ENCODE measurements around the gene HOPX. TPM values are rescaled to one million over a fixed set of nuclear protein-coding genes. Genes with fewer than 3 reads are reported as not detected.

The HOPX gene
- total RNA-seq, 1 experiment from 2014 or later, result not detected

DNA sequence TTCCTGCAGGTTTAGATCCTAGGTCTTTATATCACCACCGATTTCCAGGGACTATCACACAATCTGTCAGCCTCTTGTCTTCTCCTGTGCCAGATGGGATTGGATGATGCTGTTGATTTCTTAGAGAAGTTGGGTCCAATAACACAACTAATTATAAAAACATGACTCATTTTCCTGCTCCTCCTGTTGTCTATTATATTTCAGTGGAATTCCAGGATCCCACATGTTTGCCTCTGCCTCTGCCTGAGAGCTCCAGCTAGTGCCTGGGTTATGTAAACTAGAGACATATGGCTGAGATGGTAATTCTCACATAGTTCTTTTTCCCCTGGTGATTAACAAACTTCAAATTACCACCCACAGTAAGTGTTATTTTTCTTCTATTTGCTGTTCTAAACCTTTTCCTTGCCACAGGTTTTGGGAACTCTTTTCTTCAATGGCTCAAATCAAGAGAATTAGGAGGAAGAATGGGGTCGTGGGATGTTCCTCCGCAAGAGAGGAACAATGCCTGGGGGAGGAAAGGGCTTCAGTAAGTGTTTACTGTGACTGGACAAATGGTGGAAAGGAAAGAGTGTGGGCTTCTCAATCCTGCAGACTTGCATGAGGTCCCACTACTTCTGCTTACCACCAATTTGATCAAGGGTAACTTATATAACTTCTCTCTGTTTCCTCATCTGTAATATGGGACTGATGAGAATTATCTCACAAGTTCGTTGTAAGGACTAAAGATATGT lies 3.4 kb upstream of the HOPX start:
- Histone ChIP-seq H3K36me3 (ENCODE audit: insufficient read depth, low read length, poor library complexity, severe bottlenecking) (no peaks in the 10 kb centered on the region), H3K27me3 (replicated peaks; ENCODE audit: insufficient read depth, low read depth, low read length, poor library complexity) (no peaks in the 10 kb centered on the region), H3K4me3 (ENCODE audit: low read depth, low read length, poor library complexity, severe bottlenecking) (no peak overlapping the region), H3K27ac (ENCODE audit: low read depth, low read length, poor library complexity, severe bottlenecking) (no peak overlapping the region), H3K4me1 (ENCODE audit: insufficient read depth, low read length, poor library complexity, severe bottlenecking) (no peaks in the 10 kb centered on the region), H3K9me3 (ENCODE audit: low read depth, low read length, poor library complexity, severe bottlenecking) (no peaks in the 10 kb centered on the region)
- no peak for DNase-seq (ENCODE audit: low spot score)
- TF ChIP-seq, protein P1, sequence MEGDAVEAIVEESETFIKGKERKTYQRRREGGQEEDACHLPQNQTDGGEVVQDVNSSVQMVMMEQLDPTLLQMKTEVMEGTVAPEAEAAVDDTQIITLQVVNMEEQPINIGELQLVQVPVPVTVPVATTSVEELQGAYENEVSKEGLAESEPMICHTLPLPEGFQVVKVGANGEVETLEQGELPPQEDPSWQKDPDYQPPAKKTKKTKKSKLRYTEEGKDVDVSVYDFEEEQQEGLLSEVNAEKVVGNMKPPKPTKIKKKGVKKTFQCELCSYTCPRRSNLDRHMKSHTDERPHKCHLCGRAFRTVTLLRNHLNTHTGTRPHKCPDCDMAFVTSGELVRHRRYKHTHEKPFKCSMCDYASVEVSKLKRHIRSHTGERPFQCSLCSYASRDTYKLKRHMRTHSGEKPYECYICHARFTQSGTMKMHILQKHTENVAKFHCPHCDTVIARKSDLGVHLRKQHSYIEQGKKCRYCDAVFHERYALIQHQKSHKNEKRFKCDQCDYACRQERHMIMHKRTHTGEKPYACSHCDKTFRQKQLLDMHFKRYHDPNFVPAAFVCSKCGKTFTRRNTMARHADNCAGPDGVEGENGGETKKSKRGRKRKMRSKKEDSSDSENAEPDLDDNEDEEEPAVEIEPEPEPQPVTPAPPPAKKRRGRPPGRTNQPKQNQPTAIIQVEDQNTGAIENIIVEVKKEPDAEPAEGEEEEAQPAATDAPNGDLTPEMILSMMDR (conservative IDR thresholded peaks at IDR 0.05; ENCODE audit: low read depth, low read length), result no peak
- no peak for TF ChIP-seq EZH2 (IDR thresholded peaks at IDR 0.05; ENCODE audit: borderline replicate concordance, low read depth, low read length, poor library complexity, severe bottlenecking)
- POLR2A ChIA-PET (ENCODE audit: low non-redundant PET), result no interaction called here
- CTCF ChIA-PET, result no interaction called here
- intact Hi-C loops (cut with micrococcal nuclease; ENCODE audit: unreplicated experiment), result no loop called here
- no TSS peak for BruUV-seq (replicated peaks)

DNA sequence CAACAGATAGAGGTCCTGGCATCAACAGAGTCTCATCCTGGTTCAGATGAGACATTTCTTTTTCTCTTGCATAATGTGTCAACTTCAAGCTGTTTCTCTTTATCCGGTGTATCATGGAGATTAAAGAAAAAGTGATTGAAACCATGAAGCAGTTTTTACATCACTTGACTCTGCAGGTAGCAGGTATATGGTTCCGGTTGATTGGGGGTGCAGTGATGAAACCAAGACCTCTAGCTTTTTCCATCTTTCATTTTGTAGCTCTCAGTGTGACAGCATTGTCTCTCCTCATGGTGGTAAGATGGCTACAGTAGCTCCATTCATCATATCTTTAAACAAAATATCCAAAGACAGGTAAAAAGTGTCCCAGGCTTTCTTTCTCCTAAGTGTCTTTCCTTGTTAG lies 2.4 kb upstream of the HOPX start:
- ChIA-PET CTCF (no interaction called here), POLR2A (ENCODE audit: low non-redundant PET) (no interaction called here)
- intact Hi-C loops (cut with micrococcal nuclease; ENCODE audit: unreplicated experiment), result no loop called here
- Histone ChIP-seq H3K4me3 (ENCODE audit: low read depth, low read length, poor library complexity, severe bottlenecking) (no peak overlapping the region), H3K27ac (ENCODE audit: low read depth, low read length, poor library complexity, severe bottlenecking) (no peak overlapping the region), H3K4me1 (ENCODE audit: insufficient read depth, low read length, poor library complexity, severe bottlenecking) (no peaks in the 10 kb centered on the region), H3K27me3 (replicated peaks; ENCODE audit: insufficient read depth, low read depth, low read length, poor library complexity) (no peaks in the 10 kb centered on the region), H3K36me3 (ENCODE audit: insufficient read depth, low read length, poor library complexity, severe bottlenecking) (no peaks in the 10 kb centered on the region), H3K9me3 (ENCODE audit: low read depth, low read length, poor library complexity, severe bottlenecking) (no peaks in the 10 kb centered on the region)
- DNase-seq (ENCODE audit: low spot score), result no peak
- BruUV-seq (replicated peaks), result no TSS peak
- TF ChIP-seq EZH2 (IDR thresholded peaks at IDR 0.05; ENCODE audit: borderline replicate concordance, low read depth, low read length, poor library complexity, severe bottlenecking), result no peak
- TF ChIP-seq, protein P1 (conservative IDR thresholded peaks at IDR 0.05; ENCODE audit: low read depth, low read length), result no peak

DNA sequence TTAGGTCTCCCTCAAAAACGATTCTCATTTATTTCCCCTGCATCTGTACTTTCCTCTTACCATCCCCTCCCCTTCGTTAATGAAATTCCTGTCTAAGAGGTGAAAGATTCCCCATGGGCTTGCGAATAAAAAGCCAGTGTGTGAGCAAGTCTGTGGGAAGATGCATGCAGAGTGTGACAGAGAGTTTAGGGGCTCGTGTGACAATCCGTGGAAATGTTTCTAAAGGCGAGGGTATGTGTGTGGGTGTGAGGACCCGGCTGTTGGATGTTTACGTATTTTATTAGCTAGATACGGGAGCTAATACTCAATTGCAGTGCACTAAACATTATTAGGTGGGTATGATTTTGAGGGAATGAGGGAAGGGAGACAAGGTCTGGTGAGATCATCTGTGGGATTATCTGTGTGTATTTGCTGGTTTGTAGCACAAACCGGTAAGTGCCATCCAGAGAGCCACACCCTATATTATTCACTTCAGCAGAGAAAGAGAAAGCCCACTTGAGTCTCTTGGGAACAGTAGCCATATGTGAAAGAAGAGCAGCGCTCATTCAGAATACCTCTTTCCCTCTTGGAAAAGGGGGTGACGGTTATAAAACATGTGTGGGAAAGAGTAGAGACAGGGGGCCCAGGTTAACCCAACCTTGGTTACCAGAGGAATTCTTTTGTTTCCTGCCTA lies 893 bp upstream of the HOPX start:
- BruUV-seq (replicated peaks), result no TSS peak
- Histone ChIP-seq H3K36me3 (ENCODE audit: insufficient read depth, low read length, poor library complexity, severe bottlenecking) (no peaks in the 10 kb centered on the region), H3K4me1 (ENCODE audit: insufficient read depth, low read length, poor library complexity, severe bottlenecking) (no peaks in the 10 kb centered on the region), H3K4me3 (ENCODE audit: low read depth, low read length, poor library complexity, severe bottlenecking) (no peak overlapping the region), H3K27me3 (replicated peaks; ENCODE audit: insufficient read depth, low read depth, low read length, poor library complexity) (no peaks in the 10 kb centered on the region), H3K9me3 (ENCODE audit: low read depth, low read length, poor library complexity, severe bottlenecking) (no peaks in the 10 kb centered on the region), H3K27ac (ENCODE audit: low read depth, low read length, poor library complexity, severe bottlenecking) (no peak overlapping the region)
- no peak for TF ChIP-seq EZH2 (IDR thresholded peaks at IDR 0.05; ENCODE audit: borderline replicate concordance, low read depth, low read length, poor library complexity, severe bottlenecking)
- TF ChIP-seq, protein P1 (conservative IDR thresholded peaks at IDR 0.05; ENCODE audit: low read depth, low read length), result no peak
- CTCF ChIA-PET, result no interaction called here
- DNase-seq (ENCODE audit: low spot score), result no peak
- POLR2A ChIA-PET (ENCODE audit: low non-redundant PET), result no interaction called here
- intact Hi-C loops (cut with micrococcal nuclease; ENCODE audit: unreplicated experiment), result no loop called here
